ENCODE results near the gene COL17A1. TPM values are rescaled to one million over a fixed set of nuclear protein-coding genes. Genes with fewer than 3 reads are reported as not detected.
A peak's percentile ranks its signal among the peaks of the same experiment; 100 is the strongest.

COL17A1 gene
- total and polyA plus RNA-seq, 2 of the 13 experiments (the other 11 are each of a cell fraction or from before 2014, with no cell fraction given) = 0.03 TPM; not detected in 1

GRCh38 chr10:104127411-104127810 lies 41.7 kb upstream of the COL17A1 start:
- WGBS (ENCODE audit: low lambda C conversion rate) = 91% methylated on average over 2 of the region's 2 CpGs
- intact Hi-C loops (cut with micrococcal nuclease; ENCODE audit: unreplicated experiment) = loop anchor here (10.0 kb wide), 2 partner anchors 127 to 213 kb away; partner anchors contain the start of genes GSTO1 and STN1
- Histone ChIP-seq H3K27me3 (ENCODE audit: control insufficient read depth in 1 of 2, insufficient read depth in 2 of 2, low read length in 2 of 2) (no peaks in the 10 kb centered on the region; a peak in 1 of 5 replicates), H4K20me1 (ENCODE audit: insufficient read depth, low read length) (no peaks in the 10 kb centered on the region), H2AFZ (ENCODE audit: low read length) (no peak overlapping the region), H3K27ac (ENCODE audit: extremely low read length, insufficient read depth, low read length) (no peak overlapping the region), H3K79me2 (ENCODE audit: insufficient read depth, low read length) (no peaks in the 10 kb centered on the region), H3K4me3 (replicated peaks in 1 of 3; ENCODE audit: insufficient read depth in 1 of 3, low read depth in 2 of 3, low read length in 3 of 3) (no peak overlapping the region), H3K9ac (ENCODE audit: insufficient read depth, low read depth, low read length) (no peak overlapping the region), H3K4me1 (ENCODE audit: insufficient read depth, low read length) (peaks cover 14% of the 10 kb centered on the region; the same call in 1 of the 2 replicates), H3K9me3 (ENCODE audit: low read length) (no peaks in the 10 kb centered on the region), H3K36me3 (replicated peaks in 1 of 2; ENCODE audit: control insufficient read depth in 1 of 2, insufficient read depth in 2 of 2, low read length in 2 of 2) (no peaks in the 10 kb centered on the region), H3K4me2 (ENCODE audit: low read depth, low read length) (no peak overlapping the region)
- ATAC-seq = peak; percentile 74
- in situ Hi-C loops (cut with HindIII; ENCODE audit: extremely low pct_ligation_motif_present, low pct_unique_long_range_greater_than_20kb) = no loop called here
- POLR2A ChIA-PET = no interaction called here
- CTCF ChIA-PET (ENCODE audit: low intra/inter-chr PET ratio, low total read pairs) = no interaction called here
- TF ChIP-seq CTCF (CRISPR knock-in tag; IDR thresholded peaks at IDR 0.05) = peak; percentile 16; the same call in 1 of the 2 replicates
- TF ChIP-seq ZSCAN29 (CRISPR knock-in tag; conservative IDR thresholded peaks at IDR 0.05) = no peak
- no TSS peak for BruUV-seq (replicated peaks)
- DNase-seq (ENCODE audit: low spot score) = no peak
- no peak for FAIRE-seq

- 0 out of 2 replicates have a peak, but pooled peaks have one; percentile 9 for TF ChIP-seq CTCF (CRISPR knock-in tag; IDR thresholded peaks at IDR 0.05)
- no peak for TF ChIP-seq HMGA1 (CRISPR knock-in tag; conservative IDR thresholded peaks at IDR 0.05)
- 86% methylated on average over 1 of the region's 1 CpG for WGBS (ENCODE audit: low lambda C conversion rate)
- ChIA-PET POLR2A (no interaction called here), CTCF (ENCODE audit: low intra/inter-chr PET ratio, low total read pairs) (no interaction called here)
- Histone ChIP-seq H3K4me2 (ENCODE audit: low read depth, low read length) (peak overlapping the region; percentile 66; the same call in 1 of the 2 replicates), H3K9ac (ENCODE audit: insufficient read depth, low read depth, low read length) (no peak overlapping the region), H3K9me3 (ENCODE audit: low read length) (no peaks in the 10 kb centered on the region), H2AFZ (ENCODE audit: low read length) (no peak overlapping the region), H3K27ac (ENCODE audit: extremely low read length, insufficient read depth, low read length) (no peak overlapping the region), H4K20me1 (ENCODE audit: insufficient read depth, low read length) (no peaks in the 10 kb centered on the region), H3K4me1 (ENCODE audit: insufficient read depth, low read length) (peaks cover 23% of the 10 kb centered on the region), H3K27me3 (ENCODE audit: control insufficient read depth in 1 of 2, insufficient read depth in 2 of 2, low read length in 2 of 2) (no peaks in the 10 kb centered on the region; a peak in 1 of 5 replicates), H3K79me2 (ENCODE audit: insufficient read depth, low read length) (no peaks in the 10 kb centered on the region), H3K4me3 (replicated peaks in 1 of 3; ENCODE audit: insufficient read depth in 1 of 3, low read depth in 2 of 3, low read length in 3 of 3) (no peak overlapping the region), H3K36me3 (replicated peaks in 1 of 2; ENCODE audit: control insufficient read depth in 1 of 2, insufficient read depth in 2 of 2, low read length in 2 of 2) (no peaks in the 10 kb centered on the region)
- no TSS peak for BruUV-seq (replicated peaks)
- intact Hi-C loops (cut with micrococcal nuclease; ENCODE audit: unreplicated experiment) (loop anchor here (5.0 to 10.0 kb wide), 5 partner anchors 84 to 224 kb away; partner anchors contain the start of genes GSTO1, SLK and STN1), in situ Hi-C loops (cut with HindIII; ENCODE audit: extremely low pct_ligation_motif_present, low pct_unique_long_range_greater_than_20kb) (loop anchor here (5.0 kb wide), 1 partner anchor 236 kb away; no protein-coding TSS in a partner anchor)
- DNase-seq (ENCODE audit: low spot score) (no peak), FAIRE-seq (peak; percentile 64), ATAC-seq (no peak)
Measured at GRCh38 chr10:104123397-104123796, 37.7 kb upstream of the COL17A1 start.
